ENCODE measurements around the gene L1CAM. TPM values are rescaled to one million over a fixed set of nuclear protein-coding genes. Genes with fewer than 3 reads are reported as not detected.

The L1CAM gene
- total RNA-seq, 1 donor from 2014 or later: 122 TPM

- peak overlapping the region; percentile 45 for H3K4me3 ChIP-seq (ENCODE audit: low read depth, low read length)
- peaks cover 5% of the 10 kb centered on the region for H3K27me3 ChIP-seq (ENCODE audit: control insufficient read depth, insufficient read depth, low read length)
- TF ChIP-seq CTCF (IDR thresholded peaks at IDR 0.05; ENCODE audit: insufficient read depth, low read length, poor library complexity, severe bottlenecking): peak; percentile 35
- DNase-seq (ENCODE audit: low read depth): no peak
- peaks cover 1% of the 10 kb centered on the region for H3K36me3 ChIP-seq (ENCODE audit: control insufficient read depth, insufficient read depth, low read length)
Observed at GRCh38 chrX:153884590-153884989, 1.4 kb downstream of the L1CAM start.

DNA sequence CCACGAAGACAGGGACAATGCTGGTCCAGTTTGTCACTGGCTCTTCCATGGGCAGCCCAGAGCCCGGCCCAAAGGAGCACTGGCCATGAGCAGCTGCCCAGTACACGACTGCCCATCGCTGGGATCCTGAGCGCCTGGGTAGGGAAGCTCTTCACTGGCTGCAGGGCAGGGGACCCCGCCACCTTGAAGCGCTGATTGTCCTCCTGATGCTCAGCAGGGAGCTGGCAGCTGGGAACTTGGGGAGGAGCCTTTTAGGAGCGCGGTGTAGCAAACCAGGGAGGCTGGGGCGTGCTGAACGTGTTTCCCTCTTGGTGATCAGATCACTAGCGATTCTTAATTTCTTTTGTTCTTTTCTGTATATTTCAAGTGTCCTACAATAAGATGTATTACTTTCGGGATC lies 1.8 kb downstream of the L1CAM start:
- Histone ChIP-seq H3K27me3 (ENCODE audit: control insufficient read depth, insufficient read depth, low read length) (peaks cover 5% of the 10 kb centered on the region), H3K4me3 (ENCODE audit: low read depth, low read length) (no peak overlapping the region), H3K36me3 (ENCODE audit: control insufficient read depth, insufficient read depth, low read length) (peaks cover 1% of the 10 kb centered on the region)
- no peak for DNase-seq (ENCODE audit: low read depth)
- TF ChIP-seq CTCF (IDR thresholded peaks at IDR 0.05; ENCODE audit: insufficient read depth, low read length, poor library complexity, severe bottlenecking): no peak

- Histone ChIP-seq H3K27me3 (ENCODE audit: control insufficient read depth, insufficient read depth, low read length) (peaks cover 5% of the 10 kb centered on the region), H3K36me3 (ENCODE audit: control insufficient read depth, insufficient read depth, low read length) (peaks cover 1% of the 10 kb centered on the region)
Observed at GRCh38 chrX:153883163-153883843, 2.7 kb downstream of the L1CAM start.

GRCh38 chrX:153882557-153882956 lies 3.4 kb downstream of the L1CAM start:
- no peak for DNase-seq (ENCODE audit: low read depth)
- peaks cover 5% of the 10 kb centered on the region for H3K27me3 ChIP-seq (ENCODE audit: control insufficient read depth, insufficient read depth, low read length)
- peaks cover 1% of the 10 kb centered on the region for H3K36me3 ChIP-seq (ENCODE audit: control insufficient read depth, insufficient read depth, low read length)
- TF ChIP-seq CTCF (IDR thresholded peaks at IDR 0.05; ENCODE audit: insufficient read depth, low read length, poor library complexity, severe bottlenecking): no peak
- no peak overlapping the region for H3K4me3 ChIP-seq (ENCODE audit: low read depth, low read length)

More at GRCh38 chrX:153883163-153883843, 2.7 kb downstream of the L1CAM start:
- no peak for TF ChIP-seq CTCF (IDR thresholded peaks at IDR 0.05; ENCODE audit: insufficient read depth, low read length, poor library complexity, severe bottlenecking)
- no peak for DNase-seq (ENCODE audit: low read depth)
- H3K4me3 ChIP-seq (ENCODE audit: low read depth, low read length): no peak overlapping the region

- no peak for TF ChIP-seq CTCF (IDR thresholded peaks at IDR 0.05; ENCODE audit: insufficient read depth, low read length, poor library complexity, severe bottlenecking)
- no peak for DNase-seq (ENCODE audit: low read depth)
- H3K36me3 ChIP-seq (ENCODE audit: control insufficient read depth, insufficient read depth, low read length): peaks cover 1% of the 10 kb centered on the region
- H3K4me3 ChIP-seq (ENCODE audit: low read depth, low read length): no peak overlapping the region
- H3K27me3 ChIP-seq (ENCODE audit: control insufficient read depth, insufficient read depth, low read length): peaks cover 5% of the 10 kb centered on the region
Observed at GRCh38 chrX:153882086-153882498, 3.9 kb downstream of the L1CAM start.

DNA sequence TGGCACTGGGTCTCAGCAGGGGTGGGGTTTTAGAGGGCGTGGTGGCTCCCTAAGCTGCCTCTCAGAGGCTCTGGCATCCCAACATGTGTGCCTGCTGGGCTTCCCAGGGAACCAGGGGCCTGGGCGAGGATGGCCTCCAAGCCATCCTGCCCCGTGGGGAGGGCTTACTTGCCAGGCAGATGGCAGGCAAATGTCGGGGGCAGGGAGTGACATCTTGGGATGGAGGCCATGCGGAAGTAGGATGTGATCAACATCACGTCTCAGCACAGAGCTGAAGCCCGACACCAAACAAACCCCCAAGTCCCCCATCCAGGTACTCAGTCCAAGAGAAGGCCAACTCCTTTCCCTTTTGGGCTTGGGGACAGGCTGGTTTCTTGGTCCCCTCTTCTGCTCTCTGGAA lies 4.7 kb downstream of the L1CAM start:
- H3K27me3 ChIP-seq (ENCODE audit: control insufficient read depth, insufficient read depth, low read length): peaks cover 5% of the 10 kb centered on the region
- peaks cover 1% of the 10 kb centered on the region for H3K36me3 ChIP-seq (ENCODE audit: control insufficient read depth, insufficient read depth, low read length)
- DNase-seq (ENCODE audit: low read depth): no peak
- no peak for TF ChIP-seq CTCF (IDR thresholded peaks at IDR 0.05; ENCODE audit: insufficient read depth, low read length, poor library complexity, severe bottlenecking)
- no peak overlapping the region for H3K4me3 ChIP-seq (ENCODE audit: low read depth, low read length)
